ENCODE results near the gene STK26.

Gene STK26

DNA sequence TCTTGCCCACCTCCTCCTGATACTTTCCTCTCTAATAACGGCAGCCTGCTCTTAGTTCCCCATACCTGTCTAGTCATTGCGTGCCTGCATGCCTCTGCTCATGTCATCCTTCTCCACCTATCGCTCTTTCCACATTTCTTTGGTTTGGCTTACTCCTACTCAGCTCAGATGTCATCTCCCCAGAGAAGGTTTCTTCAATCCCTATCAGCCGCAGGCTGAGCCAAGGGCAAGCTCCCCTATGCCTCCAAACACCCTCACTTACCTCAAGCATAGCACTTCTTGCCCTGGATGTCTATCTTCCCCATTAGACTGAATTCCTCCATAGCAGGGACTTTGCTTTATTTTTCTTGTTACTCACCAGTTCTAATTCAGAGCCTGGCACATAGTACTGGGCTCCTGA is 78.1 kb downstream of the STK26 start:
- no peak for DNase-seq

DNA sequence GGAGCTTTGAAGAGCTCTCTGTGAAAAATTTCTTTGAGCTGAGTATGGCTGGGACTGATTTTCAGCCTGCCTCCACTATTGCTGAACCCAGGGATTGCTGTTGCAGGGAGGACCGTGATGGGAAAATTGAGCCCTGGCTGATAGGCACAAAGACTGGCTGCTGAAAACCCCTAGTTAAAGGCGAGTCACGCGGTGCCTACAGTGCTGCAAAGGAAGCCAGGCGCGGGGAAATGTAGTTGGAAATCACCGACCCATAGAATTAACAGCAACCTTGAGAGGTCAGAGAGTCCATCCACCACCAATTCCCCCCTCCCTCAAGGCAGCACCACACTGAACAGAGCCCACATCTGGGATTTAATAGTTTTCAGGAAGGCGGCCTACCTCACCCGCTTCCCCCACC is 78.7 kb downstream of the STK26 start:
- no peak for DNase-seq

DNA sequence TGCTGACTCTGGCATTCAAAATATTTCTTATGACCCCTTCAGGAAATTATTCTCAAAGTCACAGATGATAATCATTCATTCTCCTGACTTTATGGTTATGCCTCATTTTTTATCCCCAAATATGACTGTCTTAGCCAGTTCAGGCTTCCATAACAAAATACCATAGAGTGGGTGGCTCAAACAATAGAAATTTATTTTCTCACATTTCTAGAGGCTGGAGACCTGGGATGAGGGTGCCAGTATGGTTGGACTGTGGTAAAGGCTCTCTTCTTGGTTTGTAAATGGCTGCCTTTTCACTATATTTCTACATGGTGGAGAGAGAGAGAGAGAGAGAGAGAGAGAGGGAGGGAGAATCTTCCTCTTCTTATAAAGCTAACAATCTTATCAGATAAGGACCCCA is 84.2 kb downstream of the STK26 start:
- DNase-seq: no peak

DNA sequence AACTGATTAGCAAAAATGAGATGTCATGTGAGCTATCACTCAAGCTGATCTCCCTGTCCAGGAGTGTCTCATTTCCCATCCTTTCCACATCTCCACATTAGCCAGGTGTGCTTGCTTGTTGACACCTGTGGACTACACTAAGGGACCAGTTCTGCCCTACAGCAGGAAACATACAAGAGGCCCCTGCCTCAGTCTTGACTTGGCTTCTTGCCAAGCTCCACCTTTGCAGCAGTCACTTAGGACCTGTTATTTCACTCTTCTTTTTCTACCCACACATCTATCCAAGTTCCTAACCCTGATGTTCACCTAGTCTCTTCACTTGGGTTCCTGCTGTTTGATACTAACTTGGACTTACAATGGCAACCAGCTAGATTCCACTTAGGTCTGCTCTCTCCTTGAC is 91.5 kb downstream of the STK26 start:
- DNase-seq: no peak

DNA sequence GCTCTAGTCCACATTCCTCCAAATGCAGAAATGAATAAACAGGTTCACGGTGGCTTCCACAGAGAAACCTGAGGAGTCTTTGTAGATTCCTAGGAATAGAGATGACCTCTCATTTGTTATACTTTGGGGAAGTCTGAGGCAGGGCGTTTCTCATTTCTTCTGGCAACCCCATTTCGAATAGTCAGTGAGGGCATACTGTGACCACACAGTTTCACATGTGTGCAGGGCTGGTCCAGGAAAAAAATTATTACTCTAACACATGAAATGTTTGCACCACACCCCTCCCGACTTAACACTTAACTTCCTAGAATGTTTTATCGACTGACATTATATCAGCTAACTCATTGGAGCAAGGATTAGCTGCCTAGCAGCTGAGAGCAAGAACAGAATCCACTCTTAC is 92.7 kb downstream of the STK26 start:
- no peak for DNase-seq

DNA sequence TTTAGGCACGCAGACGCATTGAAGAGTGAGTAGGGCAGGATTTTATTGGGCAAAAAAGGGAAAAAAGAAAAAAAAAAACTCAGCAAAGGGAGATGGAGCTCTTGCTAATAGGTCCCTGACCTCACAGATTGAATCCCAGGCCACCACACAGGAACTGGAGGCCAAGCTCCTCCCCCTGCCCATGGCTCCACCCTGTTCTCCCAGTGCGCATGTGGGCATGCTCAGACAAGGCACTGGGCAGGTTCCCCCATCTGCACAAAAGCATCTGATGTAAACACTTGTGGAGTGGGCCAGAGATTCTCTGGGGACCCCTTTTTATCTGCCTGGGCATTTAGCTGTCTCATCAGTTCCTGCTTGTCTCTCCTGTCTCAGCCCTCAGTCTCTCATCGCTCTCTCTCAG is 95.3 kb downstream of the STK26 start:
- DNase-seq: no peak

DNA sequence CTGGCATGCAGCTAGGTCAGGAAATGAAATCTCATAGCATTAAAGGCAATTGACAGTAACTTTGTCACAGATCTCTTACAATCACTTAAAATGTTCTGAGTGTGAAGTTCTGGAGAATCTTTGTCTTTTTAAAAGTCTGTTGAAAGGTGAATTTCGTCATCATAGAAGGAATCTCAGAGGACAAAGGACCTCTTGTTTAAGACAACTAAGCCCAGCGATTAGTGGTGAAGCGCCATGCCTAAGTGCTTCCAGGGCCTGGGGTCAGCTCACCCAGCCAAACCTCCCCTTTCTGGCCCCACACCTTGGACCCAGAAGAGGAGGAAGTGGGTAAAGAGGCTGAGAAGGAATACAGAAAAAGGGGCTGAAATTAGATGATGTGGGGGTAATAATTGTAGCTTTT is 96.2 kb downstream of the STK26 start:
- no peak for DNase-seq

DNA sequence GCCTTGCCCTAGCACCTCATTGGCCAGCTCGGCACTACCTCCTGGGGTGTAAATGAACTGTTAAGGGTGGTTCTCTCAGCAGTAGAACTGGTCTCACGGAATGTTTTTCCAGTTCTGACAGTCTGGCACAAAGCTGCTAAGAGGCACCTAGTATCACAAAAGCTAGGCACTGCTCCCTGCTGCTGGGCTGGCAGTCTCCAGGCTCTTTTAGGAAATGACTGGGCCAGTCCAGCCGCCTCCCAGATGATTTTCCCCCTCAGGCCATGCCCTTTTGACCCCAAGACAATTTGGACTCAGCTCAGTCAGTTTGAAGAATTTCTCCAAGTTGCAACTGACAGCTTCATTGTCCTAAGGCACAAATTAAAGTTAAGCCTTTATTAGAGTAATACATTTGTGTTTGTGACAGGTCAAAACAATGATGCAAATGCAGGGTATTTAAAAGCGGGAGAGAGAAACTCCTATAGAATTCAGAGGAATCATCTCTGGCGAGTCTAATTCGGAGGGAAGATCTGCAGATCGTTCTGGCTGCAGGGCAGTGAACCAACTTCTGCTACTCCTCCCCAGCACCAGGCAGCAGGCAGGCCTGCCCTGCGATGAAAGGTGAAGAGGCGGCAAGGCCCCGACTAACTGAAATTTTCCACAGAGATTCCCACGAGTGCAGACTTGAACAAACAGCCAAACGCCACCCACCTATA is 96.9 kb downstream of the STK26 start:
- no peak for DNase-seq

DNA sequence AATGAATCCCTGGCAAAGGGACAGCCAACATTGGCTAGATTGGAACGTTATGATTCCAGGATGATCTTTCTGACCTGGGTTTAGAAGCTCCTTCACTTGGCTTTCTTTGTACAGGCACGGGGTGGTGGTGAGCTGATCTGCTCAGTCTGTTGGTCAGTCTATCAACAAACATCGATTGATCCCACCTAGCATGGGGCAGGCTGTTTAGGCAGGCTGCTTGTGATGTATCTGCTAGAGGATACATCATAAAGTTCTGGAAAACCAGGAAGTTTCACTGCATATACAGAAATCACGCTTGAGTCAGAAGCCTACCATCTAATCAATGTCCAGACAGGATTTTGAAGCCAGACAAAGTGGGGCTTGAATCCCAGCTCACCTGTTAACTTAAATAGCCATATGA is 97.8 kb downstream of the STK26 start:
- no peak for DNase-seq
